Measurements from ENCODE around the gene DIP2C. TPM values are rescaled to one million over a fixed set of nuclear protein-coding genes. Genes with fewer than 3 reads are reported as not detected.

Gene DIP2C
- total and polyA plus RNA-seq, 2 donors (not counting 1 experiment from before 2014, with no cell fraction given): 1.3 to 1.9 TPM

GRCh38 chr10:251982-252582, 437.4 kb downstream of the DIP2C start:
- TF ChIP-seq, protein P1, sequence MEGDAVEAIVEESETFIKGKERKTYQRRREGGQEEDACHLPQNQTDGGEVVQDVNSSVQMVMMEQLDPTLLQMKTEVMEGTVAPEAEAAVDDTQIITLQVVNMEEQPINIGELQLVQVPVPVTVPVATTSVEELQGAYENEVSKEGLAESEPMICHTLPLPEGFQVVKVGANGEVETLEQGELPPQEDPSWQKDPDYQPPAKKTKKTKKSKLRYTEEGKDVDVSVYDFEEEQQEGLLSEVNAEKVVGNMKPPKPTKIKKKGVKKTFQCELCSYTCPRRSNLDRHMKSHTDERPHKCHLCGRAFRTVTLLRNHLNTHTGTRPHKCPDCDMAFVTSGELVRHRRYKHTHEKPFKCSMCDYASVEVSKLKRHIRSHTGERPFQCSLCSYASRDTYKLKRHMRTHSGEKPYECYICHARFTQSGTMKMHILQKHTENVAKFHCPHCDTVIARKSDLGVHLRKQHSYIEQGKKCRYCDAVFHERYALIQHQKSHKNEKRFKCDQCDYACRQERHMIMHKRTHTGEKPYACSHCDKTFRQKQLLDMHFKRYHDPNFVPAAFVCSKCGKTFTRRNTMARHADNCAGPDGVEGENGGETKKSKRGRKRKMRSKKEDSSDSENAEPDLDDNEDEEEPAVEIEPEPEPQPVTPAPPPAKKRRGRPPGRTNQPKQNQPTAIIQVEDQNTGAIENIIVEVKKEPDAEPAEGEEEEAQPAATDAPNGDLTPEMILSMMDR (IDR thresholded peaks at IDR 0.05): no peak
- no peak for TF ChIP-seq EZH2 (IDR thresholded peaks at IDR 0.05; ENCODE audit: borderline replicate concordance, insufficient read depth, low read depth, low read length, poor library complexity, severe bottlenecking)
- DNase-seq (no peak), ATAC-seq (ENCODE audit: low read depth) (no peak)
- Histone ChIP-seq H3K4me3 (ENCODE audit: control extremely low read depth in 1 of 5, extremely low read depth in 1 of 5, insufficient read depth in 1 of 5, low read depth in 2 of 5, low read length in 4 of 5) (no peak overlapping the region), H2AFZ (ENCODE audit: insufficient read depth, low read depth, low read length, poor library complexity, severe bottlenecking) (no peak overlapping the region), H3K4me1 (ENCODE audit: control insufficient read depth in 2 of 2, insufficient read depth in 2 of 2, low read length in 2 of 2) (no peaks in the 10 kb centered on the region), H3K36me3 (replicated peaks in 1 of 2; ENCODE audit: control extremely low read depth in 1 of 2, control insufficient read depth in 1 of 2, extremely low read depth in 1 of 2, insufficient read depth in 2 of 2, low read length in 1 of 2) (peaks cover 0 to 46% of the 10 kb centered on the region in 2 experiments), H4K20me1 (ENCODE audit: control insufficient read depth, insufficient read depth, low read length, poor library complexity, severe bottlenecking) (no peaks in the 10 kb centered on the region), H3K4me2 (replicated peaks; ENCODE audit: low read depth, low read length, poor library complexity, severe bottlenecking) (no peak overlapping the region), H3K27ac (ENCODE audit: low read length in 2 of 2) (no peak overlapping the region), H3K79me2 (ENCODE audit: control insufficient read depth, insufficient read depth, low read length) (no peaks in the 10 kb centered on the region), H3K27me3 (replicated peaks in 1 of 4; ENCODE audit: control extremely low read depth in 1 of 4, control insufficient read depth in 3 of 4, insufficient read depth in 4 of 4, low read length in 3 of 4) (no peaks in the 10 kb centered on the region), H3K9ac (ENCODE audit: low read length) (no peak overlapping the region), H3K9me3 (ENCODE audit: control extremely low read depth in 1 of 3, control insufficient read depth in 2 of 3, insufficient read depth in 1 of 3, low read length in 2 of 3) (no peaks in the 10 kb centered on the region)
- CTCF ChIA-PET: interaction anchor here (1.1 to 1.6 kb wide), 2 partner anchors 34 to 103 kb away, joined by 3 read pairs; no protein-coding TSS in a partner anchor
- no peak overlapping the region for H3K4me3 Mint-ChIP-seq
- no peaks in the 10 kb centered on the region for H3K4me1 Mint-ChIP-seq
- H3K27ac Mint-ChIP-seq: no peak overlapping the region
- WGBS (ENCODE audit: insufficient coverage): 98% methylated on average over 12 of the region's 13 CpGs
- H3K27me3 Mint-ChIP-seq: no peaks in the 10 kb centered on the region
- no peaks in the 10 kb centered on the region for H3K9me3 Mint-ChIP-seq (ENCODE audit: insufficient read depth)
- POLR2A ChIA-PET: no interaction called here
- intact Hi-C loops (cut with micrococcal nuclease): no loop called here

GRCh38 chr10:248307-248706, 441.2 kb downstream of the DIP2C start:
- Histone ChIP-seq H3K4me1 (ENCODE audit: control insufficient read depth in 2 of 2, insufficient read depth in 2 of 2, low read length in 2 of 2) (no peaks in the 10 kb centered on the region), H3K27ac (ENCODE audit: low read length in 2 of 2) (no peak overlapping the region), H3K4me2 (replicated peaks; ENCODE audit: low read depth, low read length, poor library complexity, severe bottlenecking) (no peak overlapping the region), H3K9me3 (ENCODE audit: control extremely low read depth in 1 of 3, control insufficient read depth in 2 of 3, insufficient read depth in 1 of 3, low read length in 2 of 3) (no peaks in the 10 kb centered on the region), H3K9ac (ENCODE audit: low read length) (no peak overlapping the region), H3K27me3 (replicated peaks in 1 of 4; ENCODE audit: control extremely low read depth in 1 of 4, control insufficient read depth in 3 of 4, insufficient read depth in 4 of 4, low read length in 3 of 4) (no peaks in the 10 kb centered on the region), H3K4me3 (ENCODE audit: control extremely low read depth in 1 of 5, extremely low read depth in 1 of 5, insufficient read depth in 1 of 5, low read depth in 2 of 5, low read length in 4 of 5) (no peak overlapping the region), H3K36me3 (replicated peaks in 1 of 2; ENCODE audit: control extremely low read depth in 1 of 2, control insufficient read depth in 1 of 2, extremely low read depth in 1 of 2, insufficient read depth in 2 of 2, low read length in 1 of 2) (peaks cover 3 to 55% of the 10 kb centered on the region in 2 experiments), H2AFZ (ENCODE audit: insufficient read depth, low read depth, low read length, poor library complexity, severe bottlenecking) (no peak overlapping the region), H4K20me1 (ENCODE audit: control insufficient read depth, insufficient read depth, low read length, poor library complexity, severe bottlenecking) (no peaks in the 10 kb centered on the region), H3K79me2 (ENCODE audit: control insufficient read depth, insufficient read depth, low read length) (no peaks in the 10 kb centered on the region)
- intact Hi-C loops (cut with micrococcal nuclease): no loop called here
- ChIA-PET POLR2A (no interaction called here), CTCF (interaction anchor here (1.1 to 1.5 kb wide), 2 partner anchors 9 to 106 kb away, joined by 3 read pairs; no protein-coding TSS in a partner anchor)
- H3K4me3 Mint-ChIP-seq: no peak overlapping the region
- no peaks in the 10 kb centered on the region for H3K4me1 Mint-ChIP-seq
- H3K27me3 Mint-ChIP-seq: no peaks in the 10 kb centered on the region
- H3K27ac Mint-ChIP-seq: no peak overlapping the region
- TF ChIP-seq, protein P1 (IDR thresholded peaks at IDR 0.05): no peak
- no peaks in the 10 kb centered on the region for H3K9me3 Mint-ChIP-seq (ENCODE audit: insufficient read depth)
- DNase-seq (no peak), ATAC-seq (ENCODE audit: low read depth) (no peak)
- 95% methylated on average over 14 of the region's 15 CpGs for WGBS (ENCODE audit: insufficient coverage)
